SU-DHL-6 (cell line): ENCODE measurements around the gene MOB1A.
A peak's percentile ranks its signal among the peaks of the same experiment; 100 is the strongest.

ENCODE experiments used
- H2AFZ ChIP-seq: fragments of 200-600 bp; sonication (generic); 2 replicates; pipeline ENCODE4 v1.6.1; 2014; ENCODE audit warnings: low read depth, mild to moderate bottlenecking, moderate library complexity, mixed read lengths, antibody characterized with exemption, low read length; ENCODE audit not compliant: severe bottlenecking
- H3F3A ChIP-seq: fragments of 200-600 bp; shearing (Covaris generic); 2 replicates; pipeline ENCODE4 v1.6.0; 2016; ENCODE audit warnings: antibody characterized with exemption, mild to moderate bottlenecking; ENCODE audit not compliant: insufficient read depth
- H3K27ac ChIP-seq: fragments of 200-600 bp; sonication (generic); 2 replicates; pipeline ENCODE4 v1.5.1; 2016; ENCODE audit warnings: low read depth, mild to moderate bottlenecking, low read length, moderate library complexity, mixed read lengths
- H3K27me3 ChIP-seq: fragments of 200-600 bp; sonication (generic), shearing (Covaris generic); 2 replicates; pipeline ENCODE4 v1.6.0; 2014; ENCODE audit warnings: mild to moderate bottlenecking, low read length
- H3K36me3 ChIP-seq: fragments of 200-600 bp; sonication (generic); 2 replicates; pipeline ENCODE4 v1.6.1; 2014; ENCODE audit warnings: mild to moderate bottlenecking, low read length, mixed read lengths
- H3K4me2 ChIP-seq: fragments of 300-600, 200-600 bp; shearing (Covaris generic), sonication (generic); 2 replicates; pipeline ENCODE4 v1.6.0; 2014; ENCODE audit warnings: low read length, low read depth, mild to moderate bottlenecking; ENCODE audit not compliant: poor library complexity, severe bottlenecking
- H3K4me3 ChIP-seq: fragments of 200-600 bp; sonication (generic); 2 replicates; pipeline ENCODE4 v1.5.1; 2014; ENCODE audit warnings: antibody characterized with exemption, low read length, mild to moderate bottlenecking, mixed read lengths; ENCODE audit not compliant: insufficient read depth, poor library complexity, severe bottlenecking
- H3K79me2 ChIP-seq: fragments of 200-600 bp; sonication (generic); 2 replicates; pipeline ENCODE4 v1.6.1; 2014; ENCODE audit warnings: mild to moderate bottlenecking, low read length, moderate library complexity; ENCODE audit not compliant: insufficient read depth
- H3K9ac ChIP-seq: fragments of 200-600 bp; sonication (generic); 2 replicates; pipeline ENCODE4 v1.7.0; 2014; ENCODE audit warnings: mild to moderate bottlenecking, low read length
- H3K9me2 ChIP-seq: fragments of 200-600 bp; sonication (generic); replicated peaks from 2 replicates; pipeline ENCODE4 v1.6.1; 2014; ENCODE audit warnings: low read length; ENCODE audit not compliant: insufficient read depth
- H3K9me3 ChIP-seq: fragments of 200-600 bp; sonication (generic); 2 replicates; pipeline ENCODE4 v1.6.1; 2014; ENCODE audit warnings: low read length, mixed read lengths; ENCODE audit not compliant: insufficient read depth
- H4K20me1 ChIP-seq: fragments of 200-600 bp; sonication (generic); 2 replicates; pipeline ENCODE4 v1.6.1; 2014; ENCODE audit warnings: low read depth, mild to moderate bottlenecking, antibody characterized with exemption, low read length, moderate library complexity, mixed read lengths
- CTCF ChIP-seq: fragments of 200-600 bp; sonication (generic); IDR thresholded peaks from one replicate; pipeline ENCODE4 v1.5.1; 2017; ENCODE audit warnings: antibody characterized with exemption, mild to moderate bottlenecking, low read length, moderate library complexity; ENCODE audit not compliant: insufficient read depth, poor library complexity, severe bottlenecking
- EZH2phosphoT487 ChIP-seq: fragments of 200-600 bp; sonication (generic), shearing (Covaris generic); conservative IDR thresholded peaks from 2 replicates; pipeline ENCODE4 v1.6.1; 2018; ENCODE audit warnings: mild to moderate bottlenecking, antibody characterized with exemption, low read length, moderate library complexity, mixed read lengths

The MOB1A gene

GRCh38 chr2:74148457-74149246 lies 30.0 kb downstream of the MOB1A start:
- Histone ChIP-seq H3K9me3 (no peaks in the 10 kb centered on the region), H3F3A (peaks cover 48% of the 10 kb centered on the region), H3K4me2 (peak overlapping the region; percentile 89), H3K79me2 (peaks cover 9% of the 10 kb centered on the region), H3K27ac (peak overlapping the region; percentile 32; the same call in 1 of the 2 replicates), H2AFZ (peak overlapping the region; percentile 96), H3K9ac (peak overlapping the region; percentile 78), H3K4me3 (peak overlapping the region; percentile 75), H3K36me3 (peaks cover 10% of the 10 kb centered on the region; the same call in 1 of the 2 replicates), H4K20me1 (no peaks in the 10 kb centered on the region), H3K27me3 (no peaks in the 10 kb centered on the region), H3K9me2 (no peaks in the 10 kb centered on the region)
- TF ChIP-seq EZH2phosphoT487 = no peak
- no peak for TF ChIP-seq CTCF

- H3K79me2 ChIP-seq = peaks cover 9% of the 10 kb centered on the region
- peaks cover 41% of the 10 kb centered on the region for H3F3A ChIP-seq
- H3K27me3 ChIP-seq = no peaks in the 10 kb centered on the region
- H3K4me2 ChIP-seq = peak within 1 kb of the TSS; percentile 89
- H2AFZ ChIP-seq = peak within 1 kb of the TSS; percentile 96
- TF ChIP-seq EZH2phosphoT487 = no peak
- TF ChIP-seq CTCF = peak; percentile 59
- peak within 1 kb of the TSS; percentile 78 for H3K9ac ChIP-seq
- H3K9me3 ChIP-seq = no peaks in the 10 kb centered on the region
- H3K4me3 ChIP-seq = peak within 1 kb of the TSS; percentile 75
- H3K9me2 ChIP-seq = no peaks in the 10 kb centered on the region
- H3K27ac ChIP-seq = peak within 1 kb of the TSS; percentile 32; the same call in 1 of the 2 replicates
- no peaks in the 10 kb centered on the region for H4K20me1 ChIP-seq
- H3K36me3 ChIP-seq = peaks cover 2% of the 10 kb centered on the region; the same call in 1 of the 2 replicates
These were observed 30.8 kb downstream of the MOB1A start, which contains the start of gene BOLA3 for GRCh38 chr2:74147727-74148456. Gene BOLA3 (minus strand): TSS chr2:74147912. CDS start chr2:74147874, 38 bp downstream.

GRCh38 chr2:74146929-74147726 lies 31.6 kb downstream of the MOB1A start:
- Histone ChIP-seq H3K27me3 (no peaks in the 10 kb centered on the region), H3K27ac (no peak overlapping the region), H2AFZ (peak overlapping the region; percentile 78)

More at GRCh38 chr2:74146929-74147726, 31.6 kb downstream of the MOB1A start:
- Histone ChIP-seq H3K9ac (peak overlapping the region; percentile 78), H3F3A (peaks cover 33% of the 10 kb centered on the region), H3K4me3 (peak overlapping the region; percentile 75), H3K9me3 (no peaks in the 10 kb centered on the region), H4K20me1 (no peaks in the 10 kb centered on the region), H3K36me3 (no peaks in the 10 kb centered on the region), H3K9me2 (no peaks in the 10 kb centered on the region), H3K4me2 (peak overlapping the region; percentile 72), H3K79me2 (peaks cover 9% of the 10 kb centered on the region)
- TF ChIP-seq CTCF (no peak), EZH2phosphoT487 (no peak)
